CD4-positive, alpha-beta T cell (primary cell): Measurements from ENCODE around the gene PPP4R3A. TPM values are rescaled to one million over a fixed set of nuclear protein-coding genes. Genes with fewer than 3 reads are reported as not detected.

Experiments used
- ATAC-seq: fragments of 200-7000 bp; cut with Tn5 transposase; one replicate; pipeline ENCODE4 v1.10.0; 2022; ENCODE audit warnings: mild to moderate bottlenecking; ENCODE audit not compliant: poor library complexity
- CTCF ChIA-PET: fragments of 350-600 bp; sonication (Branson Sonifier 250); formaldehyde crosslinking; loops from one replicate; lab custom pipeline; 2021; ENCODE audit warnings: antibody characterized with exemption, inconsistent platforms; lab: Charles Lee
- POLR2A ChIA-PET: fragments of 350-600 bp; sonication (Branson Sonifier 250); formaldehyde crosslinking; loops from one replicate; lab custom pipeline; 2021; ENCODE audit warnings: antibody characterized with exemption, inconsistent platforms; lab: Charles Lee
- DNase-seq, 14 experiments: peaks; one replicate each; pipeline ENCODE4 v3.0.0-alpha.2; 2013 to 2020; ENCODE audit warnings: mixed read lengths in 2 of 14
- H3K27ac ChIP-seq, 2 donors: one replicate each; pipeline versions ENCODE4 v1.5.1 to v1.7.0; 2013; ENCODE audit warnings: low read length in 2 of 2, low read depth in 1 of 2, mild to moderate bottlenecking in 1 of 2
- H3K27me3 ChIP-seq, 2 experiments: 1 replicate in 1 of 2; 2 replicates in 1 of 2; pipeline versions ENCODE4 v1.6.1 to v1.7.0; 2013; ENCODE audit warnings: low read length in 2 of 2, control low read depth in 1 of 2, mild to moderate bottlenecking in 1 of 2, moderate library complexity in 1 of 2; ENCODE audit not compliant: insufficient read depth in 2 of 2, control insufficient read depth in 1 of 2
- H3K36me3 ChIP-seq: one replicate; pipeline ENCODE4 v1.6.1; 2013; ENCODE audit warnings: low read length, control low read depth; ENCODE audit not compliant: insufficient read depth
- H3K4me1 ChIP-seq: one replicate; pipeline ENCODE4 v1.6.1; 2013; ENCODE audit warnings: low read length, control low read depth; ENCODE audit not compliant: insufficient read depth
- H3K4me3 ChIP-seq: one replicate; pipeline ENCODE4 v1.5.1; 2013; ENCODE audit warnings: mild to moderate bottlenecking, low read length, moderate library complexity
- H3K9me3 ChIP-seq, 2 experiments: 1 replicate in 1 of 2; 2 replicates in 1 of 2; pipeline versions ENCODE4 v1.6.1 to v1.7.0; 2013; ENCODE audit warnings: low read length in 2 of 2, mild to moderate bottlenecking in 2 of 2, control low read depth in 1 of 2, moderate library complexity in 1 of 2; ENCODE audit not compliant: control insufficient read depth in 1 of 2, insufficient read depth in 1 of 2
- H3K27ac Mint-ChIP-seq: one replicate; pipeline ENCODE4 v1.8.0; 2020; ENCODE audit warnings: mixed read lengths
- H3K27me3 Mint-ChIP-seq: one replicate; pipeline ENCODE4 v1.8.0; 2021; ENCODE audit warnings: mixed read lengths
- H3K36me3 Mint-ChIP-seq: one replicate; pipeline ENCODE4 v1.8.0; 2021; ENCODE audit warnings: low read depth, mixed read lengths
- H3K4me1 Mint-ChIP-seq: one replicate; pipeline ENCODE4 v1.8.0; 2021; ENCODE audit warnings: low read depth, mixed read lengths
- H3K4me3 Mint-ChIP-seq: one replicate; pipeline ENCODE4 v1.8.0; 2020; ENCODE audit warnings: mild to moderate bottlenecking, mixed read lengths
- H3K9me3 Mint-ChIP-seq: one replicate; pipeline ENCODE4 v1.8.0; 2020; ENCODE audit warnings: mixed read lengths
- intact Hi-C, 2 experiments: fragments of 100-400 bp; cut with DNase I in 1 of 2; cut with micrococcal nuclease in 1 of 2; formaldehyde crosslinking; loops; one replicate each; pipeline versions ENCODE4 v1.15.1 to v1.9.0; 2023 to 2025; cut with DNase I, micrococcal nuclease
- total RNA-seq, 174 experiments: library from RNA in 2 of 174; stranded (reverse) in 2 of 174; gene quantifications; one replicate each; pipeline ENCODE4 v1.2.3 and lab custom pipeline; 2021 to 2026
- TF ChIP-seq, protein P1 (sequence below): fragments of 200-600 bp; IDR thresholded peaks from one replicate; pipeline ENCODE4 v1.8.0; 2022; ENCODE audit warnings: antibody characterized with exemption, mild to moderate bottlenecking

The PPP4R3A gene
- total RNA-seq, 2 experiments from 2014 or later, result 189 to 205 TPM

DNA sequence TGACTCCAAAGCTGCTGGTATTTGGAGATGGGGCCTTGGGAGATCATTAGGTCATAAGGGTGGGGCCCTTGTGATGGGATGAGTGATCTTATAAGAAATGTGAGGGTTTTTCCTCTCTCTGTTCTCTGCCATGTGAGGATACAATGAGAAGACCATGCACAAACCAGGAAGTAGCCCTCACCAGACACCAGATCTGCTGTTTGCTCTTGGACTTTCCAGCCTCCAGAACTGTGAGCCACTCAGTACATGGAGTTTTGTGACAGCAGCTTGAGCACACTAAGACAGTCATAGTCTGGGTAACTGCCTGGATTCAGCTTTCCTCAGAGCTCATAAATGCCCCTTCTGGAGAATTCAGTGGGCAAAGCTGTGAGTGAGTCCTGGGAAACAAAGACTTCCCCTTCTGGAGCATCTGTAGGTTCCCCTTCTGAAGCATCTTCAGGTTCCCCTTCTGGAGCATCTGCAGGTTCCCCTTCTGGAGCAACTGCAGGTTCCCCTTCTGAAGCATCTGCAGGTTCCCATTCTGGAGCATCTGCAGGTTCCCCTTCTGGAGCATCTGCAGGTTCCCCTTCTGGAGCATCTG, 11.0 kb upstream of the PPP4R3A start:
- H3K9me3 ChIP-seq, result no peaks in the 10 kb centered on the region
- ChIA-PET POLR2A (no interaction called here), CTCF (no interaction called here)
- Mint-ChIP-seq H3K36me3 (no peaks in the 10 kb centered on the region), H3K4me3 (no peak overlapping the region), H3K9me3 (no peaks in the 10 kb centered on the region), H3K4me1 (no peaks in the 10 kb centered on the region), H3K27me3 (peaks cover 9% of the 10 kb centered on the region), H3K27ac (no peak overlapping the region)
- ATAC-seq (no peak), DNase-seq (peak in 2 of 14 experiments; percentile 49 to 63)
- TF ChIP-seq, protein P1, sequence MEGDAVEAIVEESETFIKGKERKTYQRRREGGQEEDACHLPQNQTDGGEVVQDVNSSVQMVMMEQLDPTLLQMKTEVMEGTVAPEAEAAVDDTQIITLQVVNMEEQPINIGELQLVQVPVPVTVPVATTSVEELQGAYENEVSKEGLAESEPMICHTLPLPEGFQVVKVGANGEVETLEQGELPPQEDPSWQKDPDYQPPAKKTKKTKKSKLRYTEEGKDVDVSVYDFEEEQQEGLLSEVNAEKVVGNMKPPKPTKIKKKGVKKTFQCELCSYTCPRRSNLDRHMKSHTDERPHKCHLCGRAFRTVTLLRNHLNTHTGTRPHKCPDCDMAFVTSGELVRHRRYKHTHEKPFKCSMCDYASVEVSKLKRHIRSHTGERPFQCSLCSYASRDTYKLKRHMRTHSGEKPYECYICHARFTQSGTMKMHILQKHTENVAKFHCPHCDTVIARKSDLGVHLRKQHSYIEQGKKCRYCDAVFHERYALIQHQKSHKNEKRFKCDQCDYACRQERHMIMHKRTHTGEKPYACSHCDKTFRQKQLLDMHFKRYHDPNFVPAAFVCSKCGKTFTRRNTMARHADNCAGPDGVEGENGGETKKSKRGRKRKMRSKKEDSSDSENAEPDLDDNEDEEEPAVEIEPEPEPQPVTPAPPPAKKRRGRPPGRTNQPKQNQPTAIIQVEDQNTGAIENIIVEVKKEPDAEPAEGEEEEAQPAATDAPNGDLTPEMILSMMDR, result no peak
- H3K36me3 ChIP-seq, result no peaks in the 10 kb centered on the region
- H3K4me1 ChIP-seq, result no peaks in the 10 kb centered on the region
- no peak overlapping the region for H3K4me3 ChIP-seq
- intact Hi-C loops, result no loop called here
- no peak overlapping the region for H3K27ac ChIP-seq
- no peaks in the 10 kb centered on the region for H3K27me3 ChIP-seq

DNA sequence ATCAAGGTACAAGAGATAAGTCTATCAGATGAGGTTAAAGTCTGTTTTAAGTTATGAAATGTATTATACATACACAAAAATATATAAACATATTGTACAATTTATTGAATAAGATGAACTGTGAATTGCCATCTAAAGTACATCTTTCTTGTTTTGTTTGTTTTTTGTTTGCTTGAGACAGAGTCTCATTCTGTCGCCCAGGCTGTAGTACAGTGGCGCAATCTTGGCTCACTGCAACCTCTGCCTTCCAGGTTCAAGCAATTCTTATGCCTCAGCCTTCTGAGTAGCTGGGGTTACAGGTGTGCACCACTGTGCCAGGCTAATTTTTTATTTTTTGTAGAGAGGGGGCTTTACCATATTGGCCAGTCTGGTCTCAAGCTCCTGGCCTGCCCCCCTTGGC, 10.0 kb upstream of the PPP4R3A start:
- Mint-ChIP-seq H3K27me3 (peaks cover 9% of the 10 kb centered on the region), H3K4me3 (no peak overlapping the region), H3K9me3 (no peaks in the 10 kb centered on the region), H3K4me1 (no peaks in the 10 kb centered on the region), H3K36me3 (no peaks in the 10 kb centered on the region), H3K27ac (no peak overlapping the region)
- intact Hi-C loops, result no loop called here
- Histone ChIP-seq H3K9me3 (no peaks in the 10 kb centered on the region), H3K27ac (no peak overlapping the region), H3K4me3 (no peak overlapping the region), H3K36me3 (no peaks in the 10 kb centered on the region), H3K27me3 (no peaks in the 10 kb centered on the region), H3K4me1 (no peaks in the 10 kb centered on the region)
- TF ChIP-seq, protein P1, result no peak
- ATAC-seq (no peak), DNase-seq (no peak)
- ChIA-PET CTCF (no interaction called here), POLR2A (no interaction called here)

DNA sequence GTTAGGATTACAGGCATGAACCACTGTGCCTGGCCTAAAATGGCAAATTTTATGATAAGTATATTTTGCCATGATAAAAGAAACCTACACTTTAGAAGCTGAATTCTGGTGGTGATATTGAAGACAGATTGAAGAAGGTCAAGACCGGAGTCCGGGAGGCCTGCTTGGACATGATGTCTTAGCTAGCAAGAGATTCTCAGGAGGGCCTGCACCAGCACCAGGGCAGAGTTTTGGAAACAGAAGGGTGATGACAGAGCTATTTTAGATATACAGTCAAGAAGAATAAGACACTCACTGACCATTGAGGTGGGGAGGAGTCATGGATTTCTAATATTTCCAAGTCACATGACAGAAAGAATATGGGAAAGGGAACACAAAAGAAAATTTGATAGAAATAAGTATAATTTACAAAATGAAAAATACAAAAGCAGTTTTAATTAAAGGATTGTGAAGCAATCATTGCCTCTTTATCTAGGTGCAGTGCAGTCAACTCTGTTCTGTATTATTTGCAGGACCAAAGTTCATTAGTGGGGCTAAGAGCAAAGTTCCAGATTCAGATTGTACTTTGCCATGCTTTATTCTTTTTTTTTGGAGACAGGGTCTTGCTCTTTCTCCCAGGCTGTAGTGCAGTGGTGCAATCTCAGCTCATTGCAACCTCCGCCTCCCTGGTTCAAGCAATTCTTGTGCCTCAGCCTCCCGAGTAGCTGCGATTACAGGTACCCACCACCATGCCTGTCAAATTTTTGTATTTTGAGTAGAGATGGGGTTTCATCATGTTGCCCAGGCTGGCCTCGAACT, 9.3 kb upstream of the PPP4R3A start:
- Histone ChIP-seq H3K27me3 (no peaks in the 10 kb centered on the region), H3K4me1 (no peaks in the 10 kb centered on the region), H3K9me3 (no peaks in the 10 kb centered on the region), H3K27ac (no peak overlapping the region), H3K4me3 (no peak overlapping the region), H3K36me3 (no peaks in the 10 kb centered on the region)
- Mint-ChIP-seq H3K36me3 (no peaks in the 10 kb centered on the region), H3K4me3 (no peak overlapping the region), H3K4me1 (no peaks in the 10 kb centered on the region), H3K27me3 (peaks cover 6% of the 10 kb centered on the region), H3K27ac (no peak overlapping the region), H3K9me3 (no peaks in the 10 kb centered on the region)
- ATAC-seq (no peak), DNase-seq (no peak)
- ChIA-PET POLR2A (no interaction called here), CTCF (no interaction called here)
- intact Hi-C loops, result loop anchor here in 1 of 2 experiments (5.0 kb wide), 1 partner anchor 603 kb away; the partner anchor contains the start of genes CPSF2 and NDUFB1
- TF ChIP-seq, protein P1, result no peak
